HepG2 (cell line): ENCODE data around the gene UPB1. TPM values are rescaled to one million over a fixed set of nuclear protein-coding genes. Genes with fewer than 3 reads are reported as not detected.
A peak's percentile ranks its signal among the peaks of the same experiment; 100 is the strongest.

Experiments
- DDIT3 ChIP-seq: sonication (generic); formaldehyde crosslinking; IDR thresholded peaks from 2 replicates; pipeline ENCODE4 v1.4.0; 2020; ENCODE audit warnings: mild to moderate bottlenecking, missing genetic modification reagents
- HES4 ChIP-seq: sonication (generic); formaldehyde crosslinking; IDR thresholded peaks from 2 replicates; pipeline ENCODE4 v1.9.0; 2021; ENCODE audit warnings: mild to moderate bottlenecking, missing genetic modification reagents, borderline replicate concordance
- MAFG ChIP-seq: sonication (generic); formaldehyde crosslinking; IDR thresholded peaks from 2 replicates; pipeline ENCODE4 v1.5.1; 2020; ENCODE audit warnings: mild to moderate bottlenecking, missing genetic modification reagents
- PAX8 ChIP-seq: sonication (generic); formaldehyde crosslinking; IDR thresholded peaks from 2 replicates; pipeline ENCODE4 v1.8.0; 2022; ENCODE audit warnings: mild to moderate bottlenecking, missing genetic modification reagents, borderline replicate concordance
- PRDM15 ChIP-seq: sonication (generic); formaldehyde crosslinking; IDR thresholded peaks from 2 replicates; pipeline ENCODE4 v1.4.0; 2020; ENCODE audit warnings: missing genetic modification reagents
- STAT6 ChIP-seq: sonication (generic); formaldehyde crosslinking; IDR thresholded peaks from 2 replicates; pipeline ENCODE4 v1.4.0; 2020; ENCODE audit warnings: missing genetic modification reagents, mild to moderate bottlenecking, borderline replicate concordance
- ZMAT5 ChIP-seq: sonication (generic); formaldehyde crosslinking; IDR thresholded peaks from 2 replicates; pipeline ENCODE4 v1.5.0; 2020; ENCODE audit warnings: mild to moderate bottlenecking, low read depth, missing genetic modification reagents, borderline replicate concordance
- ZNF264 ChIP-seq: sonication (generic); formaldehyde crosslinking; IDR thresholded peaks from 2 replicates; pipeline ENCODE4 v1.4.0; 2020; ENCODE audit warnings: missing genetic modification reagents
- ZNF574 ChIP-seq: sonication (generic); formaldehyde crosslinking; IDR thresholded peaks from 2 replicates; pipeline ENCODE4 v1.4.0; 2020; ENCODE audit warnings: missing genetic modification reagents
- ZNF703 ChIP-seq: sonication (generic); formaldehyde crosslinking; IDR thresholded peaks from 2 replicates; pipeline ENCODE4 v1.5.1; 2020; ENCODE audit warnings: missing genetic modification reagents, mild to moderate bottlenecking, moderate library complexity, borderline replicate concordance
- ZSCAN12 ChIP-seq: sonication (generic); formaldehyde crosslinking; IDR thresholded peaks from 2 replicates; pipeline ENCODE4 v1.9.0; 2021; ENCODE audit warnings: mild to moderate bottlenecking, missing genetic modification reagents
- ZSCAN31 ChIP-seq: sonication (generic); formaldehyde crosslinking; IDR thresholded peaks from 2 replicates; pipeline ENCODE4 v1.5.0; 2020; ENCODE audit warnings: low read depth, mild to moderate bottlenecking, missing genetic modification reagents
- polyA plus RNA-seq, 8 experiments: library from polyadenylated mRNA; depleted of rRNA in 3 of 8; stranded (reverse) in 7 of 8; unstranded in 1 of 8; fragments of >200 nt; fragmentation: Illumina TruSeq in 4 of 8; extraction: Trizol in 4 of 8; gene quantifications; 2 replicates each; pipeline versions ENCODE4 v1.2.1 to v1.2.3, GENCODE V29; 2011 to 2016; ENCODE audit warnings: low read depth in 4 of 8, missing spikeins in 1 of 8, mixed read lengths in 1 of 8; ENCODE audit not compliant: insufficient read depth in 1 of 8
- total RNA-seq, 5 experiments: library from RNA; depleted of rRNA; stranded (reverse); fragments of >200 nt; fragmentation: Illumina TruSeq; extraction: Trizol; gene quantifications; 2 replicates each; pipeline ENCODE4 v1.2.3, GENCODE V29; 2016; ENCODE audit warnings: low read depth in 1 of 5

UPB1 gene
- total and polyA plus RNA-seq, 2 of the 13 experiments (the other 11 are each of a cell fraction or from before 2014, with no cell fraction given), result 0.38 to 1.2 TPM

- TF ChIP-seq ZNF574 (CRISPR knock-in tag) (peak; percentile 67; the same call in 1 of the 2 replicates), HES4 (no peak; the same call in 1 of the 2 replicates), ZMAT5 (no peak), STAT6 (peak; percentile 94), ZSCAN31 (CRISPR knock-in tag) (peak; percentile 22; the same call in 1 of the 2 replicates), ZSCAN12 (CRISPR knock-in tag) (no peak), PAX8 (CRISPR knock-in tag) (0 out of 2 replicates have a peak, but pooled peaks have one; percentile 33), ZNF264 (CRISPR knock-in tag) (peak; percentile 100), MAFG (CRISPR knock-in tag) (no peak), DDIT3 (CRISPR knock-in tag) (no peak), PRDM15 (CRISPR knock-in tag) (no peak), ZNF703 (CRISPR knock-in tag) (no peak)
Observed at GRCh38 chr22:24550028-24550901, 55.1 kb downstream of the UPB1 start (continued).
